SK-N-DZ (cell line): ENCODE data around the gene TRAK1.

ENCODE experiments used
- DNase-seq: peaks from one replicate; pipeline ENCODE4 v3.0.0-alpha.2; 2015; ENCODE audit warnings: low spot score

TRAK1 gene

DNA sequence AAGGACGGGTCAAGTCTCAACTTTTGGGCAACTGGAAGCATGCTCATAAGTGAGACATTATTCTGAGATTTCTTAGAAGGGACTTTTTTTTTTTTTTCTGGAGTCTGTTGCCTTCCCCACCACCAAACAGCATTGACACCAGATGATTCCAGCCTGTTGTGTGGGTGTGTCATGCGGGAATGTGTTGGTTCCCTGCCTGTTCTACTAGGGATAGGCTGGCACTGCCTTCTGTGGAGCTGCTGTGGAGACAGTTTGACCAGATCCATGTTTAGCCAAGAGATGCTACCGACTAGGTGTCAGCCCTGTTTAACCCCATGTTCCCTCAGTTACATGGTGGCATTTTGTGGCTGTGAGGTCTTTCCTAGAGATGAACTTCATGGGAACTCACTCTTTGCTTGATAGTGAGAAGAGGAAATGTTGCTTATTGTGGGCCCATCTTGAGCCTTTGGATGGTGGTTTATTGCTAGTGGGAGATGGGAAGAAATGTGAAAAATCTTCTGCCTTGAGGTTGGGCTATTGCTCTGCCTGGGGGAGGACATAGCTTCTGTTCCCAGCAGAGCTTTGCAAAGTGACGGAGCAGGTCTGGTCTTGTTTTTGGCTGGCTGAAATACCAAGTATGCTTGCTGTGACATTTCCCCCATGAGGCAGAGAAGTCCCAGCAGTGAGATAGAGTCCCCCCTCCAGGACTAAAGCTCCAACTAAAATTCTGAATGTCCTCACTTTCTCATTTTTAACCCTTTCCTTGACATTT, 31.3 kb downstream of the TRAK1 start:
- DNase-seq: no peak

DNA sequence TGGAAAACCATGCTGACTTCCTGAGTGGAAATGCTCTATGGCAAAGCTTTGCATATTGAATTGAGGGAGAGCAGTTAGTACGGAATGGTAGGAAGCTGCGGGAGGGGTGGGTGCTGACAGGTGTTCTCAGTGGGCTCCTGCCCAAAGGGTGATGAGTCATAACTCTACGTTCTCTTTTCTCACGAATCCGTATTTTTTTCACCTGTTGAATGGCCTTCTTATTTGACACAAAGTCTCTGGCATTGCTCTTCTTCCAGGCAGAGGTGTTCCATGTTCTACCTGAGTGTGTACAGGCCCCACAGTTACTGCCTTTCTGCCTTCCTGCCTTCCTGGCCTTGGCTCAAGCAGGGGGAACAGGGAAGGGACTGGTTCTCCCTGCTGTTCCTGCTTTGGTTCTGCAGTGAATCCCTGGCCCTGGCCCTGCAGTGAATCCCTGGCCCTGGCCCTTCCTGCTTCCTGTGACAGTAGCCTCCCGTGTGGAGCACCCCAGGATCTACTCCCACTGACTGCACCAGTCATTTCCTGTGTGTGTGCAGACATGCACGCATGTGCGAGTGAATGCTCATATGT, 31.9 kb downstream of the TRAK1 start:
- no peak for DNase-seq

DNA sequence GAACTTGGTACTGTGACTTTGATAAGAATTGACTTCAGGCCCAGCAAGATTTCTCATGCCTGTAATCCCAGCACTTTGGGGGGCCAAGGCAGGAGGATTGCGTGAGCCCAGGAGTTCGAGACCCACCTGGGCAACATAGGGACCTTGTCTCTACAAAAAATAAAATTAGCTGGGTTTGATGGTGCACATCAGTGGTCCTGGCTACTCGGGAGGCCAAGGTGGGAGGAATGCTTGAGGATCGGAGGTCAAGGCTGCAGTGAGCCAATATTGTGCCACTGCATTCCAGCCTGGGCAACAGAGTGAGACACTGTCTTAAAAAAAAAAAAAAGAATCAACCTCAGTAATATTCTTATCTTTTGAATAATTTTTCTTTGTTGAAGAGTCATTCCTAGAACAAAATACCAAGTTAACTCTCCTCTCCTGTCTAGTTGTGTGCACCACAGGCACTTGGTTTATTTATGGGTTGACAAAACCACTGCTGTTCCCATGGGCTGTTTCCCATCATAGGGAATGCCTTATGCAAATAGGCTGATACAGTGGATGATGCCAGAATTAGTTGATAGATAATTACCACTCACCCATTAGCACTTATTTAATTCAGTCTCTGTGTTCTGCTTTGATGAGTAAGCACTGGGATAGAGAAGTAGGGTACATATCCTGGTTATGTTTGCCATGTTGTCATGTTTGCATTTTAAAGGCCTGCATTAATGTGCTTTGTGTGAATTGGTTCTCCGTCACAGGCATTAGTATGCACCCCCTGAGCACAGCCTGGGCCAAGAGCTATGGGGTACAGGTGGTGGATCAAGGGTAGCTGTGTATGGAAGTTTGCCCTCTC, 32.9 kb downstream of the TRAK1 start:
- DNase-seq: no peak

DNA sequence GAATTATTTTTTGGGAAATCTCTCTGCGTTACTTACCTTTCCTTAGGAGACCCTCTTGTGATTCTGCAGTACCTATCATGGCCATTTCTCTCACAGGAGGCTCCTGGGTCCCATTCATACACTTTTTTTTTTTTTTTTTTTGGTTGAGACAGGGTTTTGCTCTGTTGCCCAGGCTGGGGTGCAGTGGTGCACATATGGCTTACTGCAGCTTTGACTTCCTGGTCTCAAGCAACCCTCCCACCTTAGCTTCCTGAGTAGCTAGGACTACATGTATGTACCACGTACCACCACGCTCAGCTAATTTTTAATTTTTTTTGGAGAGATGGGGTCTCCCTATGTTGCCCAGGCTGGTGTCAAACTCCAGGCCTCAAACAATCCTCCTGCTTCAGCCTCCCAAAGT, 36.1 kb downstream of the TRAK1 start:
- no peak for DNase-seq

DNA sequence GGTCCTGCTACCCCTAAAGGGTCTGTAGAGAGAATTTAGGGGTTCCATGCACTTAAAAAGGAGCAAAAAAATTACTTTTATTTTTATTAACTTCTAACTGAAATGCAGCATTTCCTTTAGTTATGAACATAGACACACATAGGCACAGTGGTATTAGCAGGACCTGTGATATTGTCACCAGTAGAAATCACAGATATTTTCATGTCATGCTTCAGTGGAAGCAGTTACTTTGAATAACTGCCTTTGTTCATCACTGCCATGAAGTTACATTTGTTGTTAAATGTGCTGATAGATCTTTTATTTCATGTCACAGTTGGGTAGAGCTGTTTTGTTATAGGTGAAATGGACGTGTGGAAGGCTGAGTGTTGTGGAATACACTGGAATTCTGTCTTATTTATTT, 37.4 kb downstream of the TRAK1 start:
- no peak for DNase-seq

DNA sequence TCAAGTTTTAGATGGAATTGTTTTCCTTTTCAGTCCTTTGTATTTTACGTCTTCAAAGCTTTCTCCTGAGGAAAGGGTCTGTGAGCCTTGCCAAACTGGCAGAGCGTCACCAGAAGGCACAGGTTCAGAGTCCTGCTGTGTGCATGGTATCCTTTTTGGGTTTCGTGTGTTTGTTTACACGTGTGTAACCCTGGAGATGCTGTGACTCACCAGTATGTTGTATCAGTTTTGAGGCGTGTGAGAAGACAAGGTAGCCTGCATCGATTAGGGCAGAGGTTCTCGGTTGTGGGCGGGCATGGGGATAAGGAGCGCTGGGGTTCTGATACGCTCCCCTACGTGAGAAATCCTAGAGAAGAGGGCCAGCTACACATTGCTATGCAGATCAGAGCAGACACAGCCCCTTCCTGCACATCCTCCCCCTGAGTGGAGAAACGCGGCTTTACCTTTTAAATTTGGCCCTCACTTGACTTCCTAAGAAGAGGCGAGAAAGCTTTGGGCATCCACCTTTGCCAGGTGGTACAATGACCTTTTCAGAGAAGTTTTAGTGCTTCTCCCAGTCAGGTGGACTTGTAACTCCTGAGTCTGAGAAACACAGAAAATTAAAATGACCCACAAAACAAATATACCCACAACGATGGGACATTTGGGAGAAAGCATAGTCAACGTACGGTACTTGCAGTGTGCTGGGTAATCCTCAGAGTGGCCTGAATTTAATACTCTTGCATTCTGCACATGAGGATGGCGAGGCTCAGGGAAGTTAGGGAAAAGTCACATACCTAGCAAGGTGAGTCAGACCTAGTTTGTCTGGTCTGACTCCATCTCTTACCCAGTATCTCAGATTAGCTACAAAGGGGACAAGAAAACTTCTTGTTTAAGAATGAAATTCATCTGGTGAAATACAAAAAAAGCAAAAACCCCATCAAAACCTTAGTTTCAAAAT, 38.1 kb downstream of the TRAK1 start:
- no peak for DNase-seq

DNA sequence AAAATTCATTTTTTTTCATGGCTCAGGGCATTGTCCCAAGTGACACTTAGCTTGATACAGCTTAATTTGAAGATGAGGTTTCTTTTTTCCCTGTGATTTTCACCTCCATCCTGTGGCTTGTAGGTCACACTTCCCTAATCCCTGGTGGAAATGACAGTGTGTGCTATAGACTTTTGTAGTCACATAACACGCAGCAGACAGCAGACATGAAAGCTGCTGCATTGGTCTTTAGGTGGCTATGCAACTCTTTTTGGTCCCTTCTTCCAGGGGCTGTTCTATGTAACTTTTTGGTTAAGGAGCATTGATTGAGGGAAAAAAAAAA, 38.8 kb downstream of the TRAK1 start:
- no peak for DNase-seq

DNA sequence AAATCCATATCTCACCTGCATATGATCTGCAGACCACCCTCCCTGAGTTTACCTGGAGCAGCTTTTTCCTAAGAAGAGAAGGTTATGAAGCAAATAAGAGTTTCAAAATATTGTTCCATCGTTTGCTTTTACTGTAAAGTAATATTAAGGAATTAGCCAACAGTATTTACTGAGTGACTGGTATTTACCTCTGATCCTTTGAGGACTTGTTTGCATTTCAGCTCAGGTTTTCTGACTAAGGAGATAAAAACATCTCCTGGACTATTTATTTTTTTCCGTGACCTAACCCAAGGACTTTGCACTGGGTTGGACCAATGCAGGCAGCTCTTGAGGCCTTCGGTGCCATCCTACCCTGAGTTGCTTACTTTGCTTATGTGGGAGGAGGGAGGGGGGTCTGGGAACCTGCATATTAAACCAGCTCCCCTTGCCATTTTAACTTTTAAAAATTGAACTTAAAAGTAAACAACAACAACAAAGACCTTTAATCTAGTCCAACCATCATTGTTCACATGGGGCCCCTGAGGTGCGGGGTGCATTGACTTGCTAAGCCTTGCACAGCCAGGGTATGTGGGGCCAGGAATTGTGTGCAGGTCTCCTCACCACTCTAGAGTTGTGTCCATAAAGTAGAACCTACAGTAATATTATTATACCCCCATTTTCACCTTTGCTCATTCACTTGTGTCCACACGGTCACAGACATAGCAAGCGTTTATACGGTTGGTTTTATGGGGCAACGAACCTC, 39.3 kb downstream of the TRAK1 start:
- no peak for DNase-seq

DNA sequence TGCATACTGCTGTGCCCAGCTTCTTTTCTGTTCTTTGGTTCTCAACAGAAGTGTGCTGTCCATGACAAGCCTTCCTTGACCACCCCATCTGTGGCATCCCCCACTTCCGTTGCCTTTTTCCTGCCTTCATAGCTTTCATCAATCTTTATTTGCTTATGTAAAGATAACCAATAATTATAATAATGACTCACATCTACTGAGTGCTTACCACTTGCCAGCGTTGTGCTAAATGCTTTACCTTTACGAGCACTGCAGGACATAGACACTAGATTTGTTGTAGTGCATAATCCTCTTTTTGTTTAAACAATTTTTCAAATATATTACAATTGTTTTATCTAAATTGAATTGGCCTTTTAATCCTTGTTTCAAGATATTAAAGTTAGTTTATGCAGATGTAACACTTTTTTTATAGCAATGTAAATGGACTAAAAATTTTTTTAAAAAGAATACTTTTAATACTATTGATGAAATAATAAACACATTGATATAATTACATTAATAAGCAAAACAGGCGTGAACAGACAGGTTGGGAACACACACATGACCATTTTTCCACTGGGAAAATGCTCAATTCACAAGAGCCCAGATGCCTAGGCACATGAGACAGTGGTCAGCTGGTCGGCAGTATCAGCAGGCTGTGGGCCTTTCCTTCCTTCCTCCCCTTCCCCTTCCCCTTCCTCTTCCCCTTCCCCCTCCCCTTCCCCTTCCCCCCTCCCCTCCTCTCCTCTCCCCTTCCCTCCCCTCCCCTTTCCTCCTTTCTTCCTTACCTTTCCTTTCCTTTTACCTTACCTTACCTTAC, 42.5 kb downstream of the TRAK1 start:
- no peak for DNase-seq

DNA sequence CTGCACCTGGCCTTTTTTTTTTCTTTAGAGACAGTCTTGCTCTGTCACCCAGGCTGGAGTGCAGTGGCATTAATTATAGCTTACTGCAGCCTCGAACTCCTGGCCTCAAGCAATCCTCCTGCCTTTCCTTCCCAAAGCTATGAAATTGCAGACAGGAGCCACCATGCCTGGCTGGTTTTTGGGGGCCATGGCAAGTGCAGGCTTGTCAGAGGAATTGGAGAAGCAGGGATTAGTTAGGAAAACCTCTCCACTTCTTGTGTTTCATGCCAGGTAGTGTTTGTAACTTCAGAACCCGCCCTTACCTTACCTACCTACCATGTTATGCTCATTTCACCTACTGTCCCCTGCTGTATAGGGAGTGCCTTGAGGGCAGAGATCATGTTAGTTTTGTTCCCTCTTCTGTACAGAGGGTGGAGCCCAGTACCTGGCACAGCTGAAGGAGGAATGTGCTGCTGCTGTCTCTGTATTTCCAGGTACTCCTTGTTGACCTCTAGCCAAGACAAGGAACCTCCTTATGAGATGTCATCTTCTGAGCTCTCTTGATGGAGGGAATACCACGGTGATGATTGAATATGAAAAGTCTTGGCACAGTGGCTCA, 43.8 kb downstream of the TRAK1 start:
- no peak for DNase-seq

DNA sequence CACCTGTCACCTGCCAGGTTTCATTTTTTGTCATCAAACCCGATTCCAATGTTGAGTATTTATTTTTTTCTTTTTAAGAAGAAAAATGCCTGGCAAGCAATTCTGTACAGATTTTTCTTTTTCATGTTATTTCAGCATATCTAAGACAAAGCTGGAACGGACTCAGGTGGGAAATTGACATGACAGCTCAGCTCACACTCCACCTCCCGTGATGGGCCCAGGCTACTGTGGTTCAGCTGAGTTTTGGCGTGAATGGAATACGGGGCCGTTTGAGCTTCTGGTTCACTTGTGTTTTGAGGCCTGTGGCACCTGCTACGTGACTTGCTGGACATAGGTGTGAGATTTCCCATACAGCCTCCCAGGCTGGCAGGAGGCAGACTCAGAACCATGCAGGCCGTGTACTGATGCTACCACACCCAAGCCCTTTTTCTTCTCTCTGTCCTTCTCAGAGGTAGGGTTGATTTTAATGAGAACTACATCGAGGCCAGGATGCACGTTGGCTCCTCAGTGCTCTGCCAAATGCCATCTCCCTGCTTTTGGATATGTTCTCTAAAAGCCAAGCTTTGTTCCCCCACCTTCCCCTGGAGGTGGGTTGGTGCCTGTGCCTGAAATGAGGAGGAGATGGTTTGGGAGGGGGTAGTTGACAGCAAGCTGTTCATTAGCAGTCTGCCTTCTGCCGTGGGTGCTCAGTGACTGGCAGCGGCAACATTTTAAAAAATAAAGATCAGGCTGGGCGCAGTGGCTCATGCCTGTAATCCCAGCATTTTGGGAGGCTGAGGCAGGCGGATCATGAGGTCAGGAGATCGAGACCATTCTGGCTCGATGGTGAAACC, 48.7 kb downstream of the TRAK1 start:
- DNase-seq: no peak

DNA sequence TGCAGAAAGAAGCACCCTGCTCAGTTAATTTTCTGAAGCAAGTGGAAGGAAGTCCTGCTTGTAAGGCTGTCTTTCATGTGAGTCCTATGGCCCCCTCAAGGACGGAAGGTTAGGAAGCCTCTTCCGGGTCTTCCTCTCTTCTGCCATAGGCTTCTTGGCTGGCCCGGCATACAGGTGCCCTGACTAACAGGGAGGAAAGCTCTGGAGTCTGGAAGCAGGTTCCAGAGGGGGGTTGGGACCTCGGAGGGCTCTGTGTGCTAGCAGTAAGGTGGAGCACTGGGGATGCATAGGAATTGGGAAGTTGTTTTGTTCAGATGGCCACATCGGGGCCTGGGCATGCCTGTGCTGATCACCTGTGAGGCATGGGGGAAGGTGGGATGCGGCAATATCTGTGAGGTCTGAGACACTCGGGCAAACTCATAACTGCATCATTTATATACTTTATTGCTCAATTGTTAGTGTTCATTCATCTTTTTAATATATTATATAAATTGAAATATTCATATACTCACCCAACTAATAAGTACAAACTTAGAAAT, 49.6 kb downstream of the TRAK1 start:
- no peak for DNase-seq

DNA sequence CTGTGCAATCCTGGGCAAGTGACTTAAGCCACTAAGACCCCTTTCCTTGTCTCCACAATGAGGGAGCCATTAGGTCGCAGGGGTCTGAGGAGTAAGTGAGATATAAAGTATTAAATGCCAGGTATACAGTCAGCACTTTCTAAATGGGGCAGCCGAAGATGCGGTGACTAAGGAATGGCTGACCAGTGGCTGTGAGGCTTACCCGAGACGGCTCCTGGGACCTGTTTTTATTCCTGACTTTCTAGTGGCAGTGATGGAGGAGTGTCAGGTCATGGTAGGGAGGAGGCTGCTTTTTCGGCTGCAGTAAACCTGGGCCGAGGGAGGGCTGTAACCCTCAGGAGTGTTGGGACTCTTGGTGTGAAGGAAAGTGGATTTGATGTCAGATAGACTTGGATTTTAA, 52.3 kb downstream of the TRAK1 start:
- no peak for DNase-seq

DNA sequence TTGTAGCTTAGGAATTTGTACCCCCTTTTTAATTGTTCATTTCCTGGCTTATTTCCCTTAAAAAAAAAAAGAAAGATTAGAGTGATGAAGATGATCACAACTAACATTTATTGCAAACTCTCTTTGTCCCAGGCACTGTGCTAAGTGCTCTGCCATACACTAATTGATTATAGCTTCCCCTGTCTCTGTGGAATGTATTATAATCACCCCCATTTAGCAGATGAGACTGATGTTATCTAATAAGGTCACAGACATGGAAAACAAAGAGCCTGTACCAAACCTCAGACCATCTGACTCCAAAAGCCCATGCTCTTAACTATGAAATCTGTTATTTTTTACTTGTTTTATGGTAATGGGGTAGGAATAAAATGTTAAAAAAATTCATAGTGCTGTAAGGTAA, 53.1 kb downstream of the TRAK1 start:
- peak; percentile 59 for DNase-seq

DNA sequence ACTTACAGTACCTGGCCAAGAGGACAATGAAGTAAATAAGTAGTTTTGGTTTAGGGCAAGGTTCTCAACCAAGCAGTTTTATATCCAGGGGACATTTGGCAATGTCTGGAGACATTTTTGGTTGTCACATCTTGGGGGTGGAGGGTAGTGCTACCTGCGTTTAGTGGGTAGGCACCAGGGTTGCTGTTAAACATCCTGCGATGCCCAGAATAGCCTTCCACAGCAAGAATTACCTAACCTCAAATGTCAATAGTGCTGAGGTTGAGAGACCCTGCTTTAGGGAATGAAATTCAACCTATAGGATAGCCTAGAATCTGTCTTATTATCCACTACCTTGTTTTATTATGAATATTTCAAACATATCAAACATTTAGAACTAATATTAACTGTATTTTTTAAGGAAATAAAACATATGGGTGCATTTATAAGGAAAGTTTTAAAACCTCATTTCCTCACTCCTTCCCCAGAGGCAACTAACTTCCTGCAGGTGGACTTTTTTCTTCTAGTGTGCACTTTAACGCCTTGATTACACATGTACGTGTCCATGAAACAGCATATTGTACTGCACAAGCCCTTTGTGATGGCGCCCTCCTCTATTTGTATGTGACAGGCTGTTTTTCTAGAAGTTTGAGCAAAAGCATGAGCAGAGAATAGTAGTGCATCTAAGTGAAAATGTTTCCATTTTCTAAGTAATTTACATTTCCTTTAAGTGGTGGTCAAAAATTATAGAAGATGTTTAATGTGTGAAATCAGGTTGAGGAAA, 57.1 kb downstream of the TRAK1 start:
- DNase-seq: no peak

DNA sequence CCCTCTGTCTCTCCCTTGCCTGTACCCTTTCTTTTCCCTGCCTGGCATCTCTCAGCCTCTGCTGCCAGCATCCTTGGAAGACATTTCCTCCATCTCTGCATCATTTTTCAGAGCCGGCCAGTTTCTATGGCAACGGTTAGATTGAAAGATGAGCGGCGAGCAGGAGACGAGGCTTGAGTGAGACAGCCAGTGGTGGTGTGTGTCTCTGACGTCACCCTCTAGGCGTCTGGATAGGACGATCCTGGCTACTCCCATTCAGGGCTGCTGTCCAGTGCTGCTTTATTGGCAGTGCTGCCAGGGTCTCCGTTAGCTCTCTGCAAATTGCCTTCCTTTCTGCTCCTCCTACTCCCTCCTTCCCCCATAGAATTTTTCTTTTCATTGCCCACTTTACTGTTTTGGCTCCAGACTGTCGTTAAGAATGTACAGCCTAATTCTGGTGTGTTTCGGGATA, 57.9 kb downstream of the TRAK1 start:
- DNase-seq: peak; percentile 95

DNA sequence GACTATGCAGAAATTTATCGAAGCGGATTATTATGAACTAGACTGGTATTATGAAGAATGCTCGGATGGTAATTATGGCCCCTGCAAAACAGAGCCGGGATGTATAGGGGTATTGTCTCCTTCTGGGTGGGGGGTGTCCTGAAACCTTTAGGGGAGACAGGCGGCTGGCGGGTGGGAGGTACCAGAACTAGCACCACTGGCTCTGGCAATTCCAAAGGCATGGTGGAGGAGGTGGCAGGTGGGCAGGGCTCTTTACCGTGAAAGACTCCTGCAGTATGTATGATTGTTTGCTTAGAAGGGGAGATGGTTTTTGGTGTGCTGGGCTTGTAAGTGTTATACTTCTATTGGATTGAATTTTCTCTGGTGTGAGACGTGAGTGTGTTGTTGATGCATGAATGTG, 58.4 kb downstream of the TRAK1 start:
- DNase-seq: peak; percentile 2

DNA sequence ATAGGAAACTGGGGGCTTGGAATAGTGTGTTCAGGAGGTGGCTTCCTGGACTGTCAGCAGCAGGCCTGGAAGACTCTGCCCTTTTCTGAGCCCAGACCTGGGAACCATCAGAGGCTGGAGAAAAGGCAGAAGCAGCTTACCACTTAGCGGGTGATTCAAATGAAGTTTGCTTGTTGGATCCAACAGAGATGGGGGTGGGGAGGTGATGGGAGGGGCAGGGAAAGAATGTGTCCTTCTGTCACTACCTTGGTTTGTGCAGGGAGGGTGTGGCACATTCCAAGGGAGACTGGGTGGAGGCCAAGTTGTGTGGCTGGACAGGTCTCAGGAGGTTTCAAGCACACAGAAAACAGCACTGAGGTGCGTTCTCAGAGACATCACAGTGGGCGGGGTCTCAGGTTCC, 58.8 kb downstream of the TRAK1 start:
- peak; percentile 5 for DNase-seq
